MM.1S (cell line): ENCODE measurements around the gene SPOCK2.
"Not testable (repeated sequence)": the region's sequence is repeated elsewhere in the genome, so short reads cannot be mapped to it uniquely, and the experiment has no call there.

Experiments
- DNase-seq: peaks from one replicate; pipeline ENCODE4 v3.0.0-alpha.2; 2015
- H2AFZ ChIP-seq: fragments of 300-600 bp; sonication (generic); 2 replicates; pipeline ENCODE4 v1.6.0; 2016; ENCODE audit warnings: antibody characterized with exemption, low read length
- H3F3A ChIP-seq: fragments of 300-600 bp; sonication (generic); 2 replicates; pipeline ENCODE4 v1.6.1; 2016; ENCODE audit warnings: mild to moderate bottlenecking, antibody characterized with exemption, low read length, moderate library complexity, mixed read lengths; ENCODE audit not compliant: insufficient read depth
- H3K27ac ChIP-seq: fragments of 300-600 bp; sonication (generic); 2 replicates; pipeline ENCODE4 v1.5.1; 2016; ENCODE audit warnings: mild to moderate bottlenecking, low read length
- H3K27me3 ChIP-seq: fragments of 300-600 bp; sonication (generic); replicated peaks from 2 replicates; pipeline ENCODE4 v1.6.0; 2016; ENCODE audit warnings: low read length; ENCODE audit not compliant: insufficient read depth
- H3K36me3 ChIP-seq: fragments of 300-600 bp; sonication (generic); replicated peaks from 2 replicates; pipeline ENCODE4 v1.6.1; 2016; ENCODE audit warnings: mild to moderate bottlenecking, low read length, mixed read lengths; ENCODE audit not compliant: insufficient read depth
- H3K4me1 ChIP-seq: fragments of 300-600 bp; sonication (generic); 2 replicates; pipeline ENCODE4 v1.6.1; 2016; ENCODE audit warnings: low read length, mixed read lengths
- H3K4me2 ChIP-seq: fragments of 300-600 bp; sonication (generic); 2 replicates; pipeline ENCODE4 v1.6.0; 2016; ENCODE audit warnings: low read depth, low read length
- H3K4me3 ChIP-seq: fragments of 300-600 bp; sonication (generic); 2 replicates; pipeline ENCODE4 v1.5.1; 2016; ENCODE audit warnings: low read length, mixed read lengths
- H3K79me2 ChIP-seq: fragments of 300-600 bp; sonication (generic); 2 replicates; pipeline ENCODE4 v1.6.1; 2016; ENCODE audit warnings: mixed run types, low read length, mixed read lengths
- H3K9ac ChIP-seq: fragments of 300-600 bp; sonication (generic); 2 replicates; pipeline ENCODE4 v1.6.1; 2016; ENCODE audit warnings: low read length, mixed read lengths
- H3K9me2 ChIP-seq: fragments of 300-600 bp; sonication (generic); replicated peaks from 2 replicates; pipeline ENCODE4 v1.6.1; 2016; ENCODE audit warnings: mild to moderate bottlenecking, low read length, mixed read lengths; ENCODE audit not compliant: insufficient read depth
- H3K9me3 ChIP-seq: fragments of 300-600 bp; sonication (generic); replicated peaks from 2 replicates; pipeline ENCODE4 v1.6.1; 2016; ENCODE audit warnings: mild to moderate bottlenecking, low read length, mixed read lengths; ENCODE audit not compliant: insufficient read depth
- H4K20me1 ChIP-seq: fragments of 300-600 bp; sonication (generic); 2 replicates; pipeline ENCODE4 v1.6.1; 2016; ENCODE audit warnings: mild to moderate bottlenecking, low read length, moderate library complexity, mixed read lengths; ENCODE audit not compliant: insufficient read depth
- EZH2 ChIP-seq: fragments of 300-600 bp; sonication (generic); optimal IDR thresholded peaks from 2 replicates; pipeline ENCODE3; 2017; ENCODE audit warnings: low read depth, mild to moderate bottlenecking, antibody characterized with exemption, low read length, mixed read lengths
- EZH2phosphoT487 ChIP-seq: fragments of 300-600 bp; sonication (generic); IDR thresholded peaks from 2 replicates; pipeline ENCODE4 v1.6.1; 2018; ENCODE audit warnings: antibody characterized with exemption, low read length
- TF ChIP-seq, protein P1 (sequence below): fragments of 300-600 bp; sonication (generic); IDR thresholded peaks from 2 replicates; pipeline ENCODE4 v1.5.1; 2016; ENCODE audit warnings: antibody characterized with exemption, low read length, mixed read lengths

The SPOCK2 gene

DNA sequence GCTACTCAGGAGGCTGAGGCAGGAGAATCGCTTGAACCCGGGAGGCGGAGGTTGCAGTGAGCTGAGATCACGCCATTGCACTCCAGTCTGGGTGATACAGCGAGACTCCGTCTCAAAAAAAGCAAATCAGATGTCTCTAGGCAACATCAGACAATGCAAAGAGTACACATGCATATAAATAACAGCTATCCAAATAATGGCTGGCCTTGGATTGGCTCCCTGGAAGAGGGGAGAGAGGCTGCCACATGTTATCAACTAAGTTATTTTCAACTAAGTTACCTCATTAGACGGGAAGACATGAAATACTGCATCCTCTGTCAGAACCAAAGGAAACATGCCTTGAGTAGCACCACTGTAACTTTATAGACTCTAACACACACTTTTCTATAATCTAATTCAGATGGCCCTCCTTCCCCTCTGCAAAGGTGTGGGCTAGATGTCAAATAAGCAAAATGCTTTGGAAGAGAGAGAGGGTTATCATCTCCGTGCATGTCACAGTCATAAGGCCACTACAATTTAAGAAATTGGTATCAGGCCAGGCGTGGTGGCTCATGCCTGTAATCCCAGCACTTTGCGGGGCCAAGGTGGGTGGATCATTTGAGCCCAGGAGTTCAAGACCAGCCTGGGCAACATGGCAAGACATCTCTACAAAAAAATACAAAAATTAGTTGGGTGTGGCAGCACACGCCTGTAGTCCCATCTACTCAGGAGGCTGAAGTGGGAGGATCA, 22.5 kb upstream of the SPOCK2 start:
- Histone ChIP-seq H3F3A (peaks cover 7% of the 10 kb centered on the region; the same call in 1 of the 2 replicates), H3K36me3 (no peaks in the 10 kb centered on the region), H3K79me2 (no peaks in the 10 kb centered on the region), H3K9me3 (no peaks in the 10 kb centered on the region), H3K9ac (no peak overlapping the region), H3K9me2 (no peaks in the 10 kb centered on the region), H3K4me1 (peaks cover 36% of the 10 kb centered on the region), H3K27ac (no peak overlapping the region), H3K4me3 (no peak overlapping the region), H3K27me3 (no peaks in the 10 kb centered on the region), H2AFZ (no peak overlapping the region), H4K20me1 (no peaks in the 10 kb centered on the region), H3K4me2 (no peak overlapping the region)
- TF ChIP-seq EZH2phosphoT487 = no peak
- no peak for TF ChIP-seq EZH2
- TF ChIP-seq, protein P1, sequence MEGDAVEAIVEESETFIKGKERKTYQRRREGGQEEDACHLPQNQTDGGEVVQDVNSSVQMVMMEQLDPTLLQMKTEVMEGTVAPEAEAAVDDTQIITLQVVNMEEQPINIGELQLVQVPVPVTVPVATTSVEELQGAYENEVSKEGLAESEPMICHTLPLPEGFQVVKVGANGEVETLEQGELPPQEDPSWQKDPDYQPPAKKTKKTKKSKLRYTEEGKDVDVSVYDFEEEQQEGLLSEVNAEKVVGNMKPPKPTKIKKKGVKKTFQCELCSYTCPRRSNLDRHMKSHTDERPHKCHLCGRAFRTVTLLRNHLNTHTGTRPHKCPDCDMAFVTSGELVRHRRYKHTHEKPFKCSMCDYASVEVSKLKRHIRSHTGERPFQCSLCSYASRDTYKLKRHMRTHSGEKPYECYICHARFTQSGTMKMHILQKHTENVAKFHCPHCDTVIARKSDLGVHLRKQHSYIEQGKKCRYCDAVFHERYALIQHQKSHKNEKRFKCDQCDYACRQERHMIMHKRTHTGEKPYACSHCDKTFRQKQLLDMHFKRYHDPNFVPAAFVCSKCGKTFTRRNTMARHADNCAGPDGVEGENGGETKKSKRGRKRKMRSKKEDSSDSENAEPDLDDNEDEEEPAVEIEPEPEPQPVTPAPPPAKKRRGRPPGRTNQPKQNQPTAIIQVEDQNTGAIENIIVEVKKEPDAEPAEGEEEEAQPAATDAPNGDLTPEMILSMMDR = no peak
- no peak for DNase-seq

DNA sequence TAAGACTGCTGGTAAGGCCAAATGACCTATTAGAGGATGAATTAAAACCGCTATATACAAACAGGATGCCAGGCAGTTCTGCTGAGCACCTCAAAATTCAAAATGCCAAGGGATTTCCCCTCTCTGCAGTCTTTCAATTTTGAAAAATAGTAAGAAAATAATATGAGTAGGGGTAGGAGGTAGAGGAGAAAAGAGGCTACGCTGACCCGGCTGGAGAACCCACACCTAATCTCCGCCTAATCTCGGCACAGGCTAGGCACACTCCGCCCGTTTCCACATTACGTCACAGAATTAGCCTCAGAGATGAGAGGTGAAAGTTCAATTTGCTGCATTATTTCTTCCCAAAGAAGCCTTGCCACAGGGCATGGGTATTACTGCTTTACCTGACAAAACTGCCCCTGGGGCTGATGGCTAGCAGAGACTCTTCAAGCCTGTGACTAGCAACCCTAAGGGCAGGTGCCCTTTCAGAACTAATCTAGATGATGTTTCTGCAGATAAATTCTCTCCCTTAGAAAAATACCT, 21.3 kb upstream of the SPOCK2 start:
- H3K4me3 ChIP-seq = no peak overlapping the region
- no peak for TF ChIP-seq EZH2
- TF ChIP-seq, protein P1 = no peak
- TF ChIP-seq EZH2phosphoT487 = no peak
- no peaks in the 10 kb centered on the region for H3K79me2 ChIP-seq
- peaks cover 7% of the 10 kb centered on the region; the same call in 1 of the 2 replicates for H3F3A ChIP-seq
- H3K9me2 ChIP-seq = no peaks in the 10 kb centered on the region
- no peak for DNase-seq
- no peaks in the 10 kb centered on the region for H3K9me3 ChIP-seq
- H3K4me1 ChIP-seq = peaks cover 40% of the 10 kb centered on the region
- H3K4me2 ChIP-seq = no peak overlapping the region
- H3K27me3 ChIP-seq = no peaks in the 10 kb centered on the region
- H2AFZ ChIP-seq = no peak overlapping the region
- no peak overlapping the region for H3K9ac ChIP-seq
- H3K36me3 ChIP-seq = no peaks in the 10 kb centered on the region
- H4K20me1 ChIP-seq = no peaks in the 10 kb centered on the region
- no peak overlapping the region for H3K27ac ChIP-seq

DNA sequence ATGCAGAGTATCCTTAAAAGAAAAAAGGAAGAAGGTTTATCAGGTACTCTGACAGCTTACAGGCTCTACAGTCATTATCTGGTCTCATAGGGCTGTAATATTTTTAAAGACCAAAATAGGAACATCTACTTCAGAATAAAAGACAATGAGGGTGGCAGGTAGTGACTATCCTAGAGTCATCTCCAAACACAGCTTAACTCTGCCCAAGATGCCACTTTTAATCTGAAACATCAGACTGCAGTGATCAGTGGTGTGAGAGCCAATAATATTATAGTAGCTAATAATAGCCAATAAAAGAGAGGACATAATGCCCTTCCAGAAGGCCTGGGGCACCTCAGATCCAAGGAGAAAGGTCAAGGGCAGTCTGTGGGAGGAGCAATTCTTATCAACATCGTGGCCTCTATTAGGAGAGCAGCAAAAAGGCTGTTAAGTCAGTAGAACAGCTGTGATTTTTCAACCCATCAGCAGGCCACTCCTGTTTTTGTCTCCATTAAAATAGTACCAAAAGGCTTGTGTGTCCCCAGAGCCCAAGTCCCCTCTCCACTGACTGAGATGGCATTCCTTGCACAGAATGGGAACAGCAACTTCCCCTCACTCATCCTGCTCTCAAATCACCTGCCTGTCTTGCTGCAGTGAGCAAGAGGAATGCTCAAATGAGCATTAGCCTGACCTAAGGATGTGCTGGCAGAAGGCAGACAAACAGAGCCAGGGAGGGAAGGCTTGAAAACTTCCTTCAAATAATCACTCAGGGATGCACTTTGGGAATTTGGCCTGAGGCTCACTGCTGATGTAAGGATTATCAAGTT, 20.7 kb upstream of the SPOCK2 start:
- peaks cover 7% of the 10 kb centered on the region; the same call in 1 of the 2 replicates for H3F3A ChIP-seq
- no peaks in the 10 kb centered on the region for H3K36me3 ChIP-seq
- H4K20me1 ChIP-seq = no peaks in the 10 kb centered on the region
- H3K9ac ChIP-seq = no peak overlapping the region
- no peaks in the 10 kb centered on the region for H3K79me2 ChIP-seq
- H3K27me3 ChIP-seq = no peaks in the 10 kb centered on the region
- DNase-seq = no peak
- no peak overlapping the region for H3K4me3 ChIP-seq
- H3K27ac ChIP-seq = no peak overlapping the region
- H3K4me1 ChIP-seq = peaks cover 40% of the 10 kb centered on the region
- TF ChIP-seq, protein P1 = no peak
- TF ChIP-seq EZH2phosphoT487 (no peak), EZH2 (no peak)
- H3K4me2 ChIP-seq = no peak overlapping the region
- no peaks in the 10 kb centered on the region for H3K9me3 ChIP-seq
- no peak overlapping the region for H2AFZ ChIP-seq
- H3K9me2 ChIP-seq = no peaks in the 10 kb centered on the region

DNA sequence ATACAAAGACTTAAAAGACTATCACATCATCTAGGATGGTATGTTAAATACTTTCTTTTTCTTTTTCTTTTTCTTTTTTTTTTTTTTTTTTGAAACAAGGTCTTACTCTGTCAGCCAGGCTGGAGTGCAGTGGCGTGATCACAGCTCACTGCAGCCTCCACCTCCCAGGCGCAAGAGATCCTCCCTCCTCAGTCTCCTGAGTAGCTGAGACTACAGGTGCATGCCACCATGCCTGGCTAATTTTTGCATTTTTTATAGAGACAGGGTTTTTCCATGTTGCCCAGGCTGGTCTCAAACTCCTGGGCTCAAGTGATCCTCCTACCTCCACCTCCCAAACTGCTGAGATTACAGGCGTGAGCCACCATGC, 19.6 kb upstream of the SPOCK2 start:
- H3K9me3 ChIP-seq, H4K20me1 ChIP-seq, H3K36me3 ChIP-seq, H2AFZ ChIP-seq, H3K9me2 ChIP-seq, H3K4me3 ChIP-seq, H3K27me3 ChIP-seq, H3K9ac ChIP-seq, H3F3A ChIP-seq, H3K79me2 ChIP-seq, DNase-seq: not testable (repeated sequence)
- Histone ChIP-seq H3K4me1 (peaks cover 40% of the 10 kb centered on the region), H3K4me2 (peak overlapping the region; percentile 54; the same call in 1 of the 2 replicates), H3K27ac (peak overlapping the region; percentile 50; the same call in 1 of the 2 replicates)
